NCI-H82 treated with DMSO at 0.1 percent for 48 hours (cell line): ENCODE data around the gene NSDHL.
A peak's percentile ranks its signal among the peaks of the same experiment; 100 is the strongest.
"Not testable (repeated sequence)": the region's sequence is repeated elsewhere in the genome, so short reads cannot be mapped to it uniquely, and the experiment has no call there.

Experiments
- DNase-seq: peaks from one replicate; lab custom pipeline; 2025; ENCODE audit not compliant: unreplicated experiment; lab: John Stamatoyannopoulos, UW

Gene NSDHL

GRCh38 chrX:152910018-152910417 is 79.2 kb downstream of the NSDHL start:
- not testable (repeated sequence) for DNase-seq

- no peak for DNase-seq
These were observed 81.2 kb downstream of the NSDHL start for GRCh38 chrX:152912106-152912505.

- DNase-seq: no peak
These were observed 81.8 kb downstream of the NSDHL start for GRCh38 chrX:152912641-152913040.

- no peak for DNase-seq
These were observed 82.5 kb downstream of the NSDHL start for GRCh38 chrX:152913346-152913745.

- DNase-seq: peak; percentile 32
These were observed 83.0 kb downstream of the NSDHL start for GRCh38 chrX:152913910-152914309.

- peak; percentile 11 for DNase-seq
These were observed 84.8 kb downstream of the NSDHL start for GRCh38 chrX:152915541-152916241.

GRCh38 chrX:152917656-152918579 is 87.1 kb downstream of the NSDHL start:
- DNase-seq: no peak

- DNase-seq: no peak
These were observed 87.8 kb downstream of the NSDHL start for GRCh38 chrX:152918707-152919106.
